NB4 (cell line): ENCODE measurements around the gene ATP6V0E1.

ENCODE experiments used
- CTCF ChIP-seq: IDR thresholded peaks from one replicate; pipeline ENCODE4 v1.5.1; 2012; ENCODE audit warnings: low read depth, low read length
- MAX ChIP-seq: IDR thresholded peaks from 2 replicates; pipeline ENCODE4 v1.6.1; 2011; ENCODE audit warnings: low read depth, low read length
- MYC ChIP-seq: IDR thresholded peaks from 2 replicates; pipeline ENCODE4 v1.6.1; 2011; ENCODE audit warnings: low read depth, low read length
- POLR2A ChIP-seq: IDR thresholded peaks from 2 replicates; pipeline ENCODE4 v1.6.1; 2011; ENCODE audit warnings: mild to moderate bottlenecking; ENCODE audit not compliant: insufficient read length; ENCODE audit errors: extremely low read depth

GRCh38 chr5:173047838-173048105 is 64.2 kb downstream of the ATP6V0E1 start:
- TF ChIP-seq CTCF (no peak), MAX (no peak), POLR2A (no peak), MYC (no peak)
